HG02588 (cell line): ENCODE data around the gene NBL1.

Experiments
- ATAC-seq: cut with Tn5 transposase; IDR thresholded peaks from one replicate; pipeline ENCODE4 v1.9.1; 2021; ENCODE audit warnings: mild to moderate bottlenecking, moderate library complexity; ENCODE audit not compliant: unreplicated experiment

The NBL1 gene

DNA sequence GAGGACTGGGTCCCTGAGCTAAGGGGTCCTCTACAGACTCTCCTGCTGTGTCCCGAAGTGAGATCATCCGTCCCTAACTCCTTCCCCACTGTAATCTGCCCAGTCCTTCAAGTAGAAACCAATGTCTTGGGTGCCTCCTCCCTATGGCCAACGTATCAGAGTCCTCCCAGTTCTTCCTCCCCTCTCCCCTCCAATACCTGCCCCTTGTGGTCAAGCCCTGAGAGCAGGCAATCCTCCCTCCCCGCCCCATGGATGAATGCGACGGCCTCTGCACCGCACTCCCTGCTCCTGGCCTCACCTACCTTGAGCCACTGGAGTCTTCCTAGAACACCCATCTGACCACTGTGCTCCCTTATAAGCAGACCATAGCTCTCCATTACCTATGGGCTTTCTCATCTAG lies 51.7 kb downstream of the NBL1 start:
- ATAC-seq: no peak

DNA sequence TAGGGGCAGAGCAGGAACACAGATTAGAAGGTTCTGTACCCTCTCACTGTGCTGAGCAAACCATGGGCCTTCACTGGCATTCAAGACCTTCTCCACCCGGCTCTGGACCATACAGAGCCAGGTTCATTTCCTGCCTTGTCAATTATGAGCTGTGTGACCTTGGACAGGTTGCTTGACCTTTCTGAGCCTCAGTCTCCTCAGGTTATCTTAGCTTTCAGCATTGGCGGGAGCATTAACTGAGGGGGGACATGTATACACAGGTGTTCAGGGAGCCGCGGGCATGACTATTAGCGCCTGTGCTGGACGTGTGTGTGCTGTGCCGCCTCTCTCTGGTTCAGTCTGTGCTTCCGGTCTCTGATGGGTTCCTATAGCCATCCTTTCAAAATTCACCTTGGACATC lies 52.7 kb downstream of the NBL1 start:
- ATAC-seq: no peak

GRCh38 chr1:19698181-19698580 lies 54.1 kb downstream of the NBL1 start:
- no peak for ATAC-seq

- no peak for ATAC-seq
Measured at GRCh38 chr1:19700079-19700777, 56.1 kb downstream of the NBL1 start.

DNA sequence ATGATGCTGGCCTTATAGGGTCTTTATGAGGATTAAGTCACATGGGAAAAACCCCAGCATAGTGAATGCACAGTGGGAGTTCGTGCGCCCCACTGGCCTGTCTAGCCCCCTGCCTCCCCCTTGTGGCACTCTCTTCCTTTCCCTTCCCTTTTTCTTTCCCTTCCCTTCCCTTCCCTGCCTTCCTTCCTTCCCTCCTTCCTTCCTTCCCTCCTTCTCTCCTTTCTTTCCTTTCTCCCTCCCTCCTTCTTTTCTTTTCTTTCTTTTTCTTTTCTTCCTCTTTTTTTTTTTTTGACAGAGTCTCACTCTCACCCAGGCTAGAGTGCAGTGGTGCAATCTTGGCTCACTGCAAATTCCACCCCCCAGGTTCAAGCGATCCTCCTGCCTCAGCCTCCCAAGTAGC lies 59.2 kb downstream of the NBL1 start:
- no peak for ATAC-seq

GRCh38 chr1:19704247-19705113 lies 60.4 kb downstream of the NBL1 start:
- no peak for ATAC-seq

DNA sequence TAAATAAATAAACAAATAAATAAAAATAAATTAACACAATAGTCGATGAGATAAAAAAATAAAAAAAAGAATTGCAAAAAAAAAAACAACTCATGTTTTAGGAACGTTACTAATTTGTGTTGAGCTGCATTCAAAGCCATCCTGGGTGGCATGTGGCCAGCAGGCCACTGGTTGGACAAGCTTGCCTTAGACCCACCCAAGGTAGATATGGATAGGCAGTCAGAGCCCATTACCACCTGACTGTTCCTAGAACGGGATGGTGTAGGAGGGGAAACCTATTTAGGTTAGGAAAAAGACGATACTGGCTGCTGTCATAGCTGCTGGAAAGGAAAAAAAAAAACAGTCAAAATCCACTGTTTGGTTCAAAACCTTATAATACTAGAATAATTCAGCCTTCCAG lies 61.4 kb downstream of the NBL1 start:
- ATAC-seq: no peak

DNA sequence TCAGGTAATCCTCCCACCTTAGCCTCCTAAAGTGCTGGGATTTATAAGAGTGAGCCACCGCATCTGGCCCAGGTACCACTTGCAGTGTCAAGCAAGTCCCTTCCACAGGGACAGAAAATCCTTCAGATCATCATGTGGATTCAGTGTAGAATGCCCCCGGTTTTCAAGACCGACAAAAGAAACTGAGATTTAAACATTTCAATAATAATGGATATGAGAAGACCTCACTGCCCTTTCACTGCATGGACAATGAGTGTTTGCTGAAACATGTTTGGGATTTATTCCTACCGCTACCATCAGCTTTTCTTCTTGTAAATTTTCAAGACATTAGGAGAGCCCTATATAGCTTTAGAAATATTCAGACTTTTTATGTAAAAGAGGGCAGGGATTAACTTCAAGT lies 62.0 kb downstream of the NBL1 start:
- no peak for ATAC-seq
